ENCODE results near the gene EML4.

The EML4 gene

GRCh38 chr2:42353792-42354429, 184.8 kb downstream of the EML4 start:
- no peak for DNase-seq (ENCODE audit: low read depth)
- H3K4me3 ChIP-seq (ENCODE audit: low read length) = no peak overlapping the region
- TF ChIP-seq, protein P1, sequence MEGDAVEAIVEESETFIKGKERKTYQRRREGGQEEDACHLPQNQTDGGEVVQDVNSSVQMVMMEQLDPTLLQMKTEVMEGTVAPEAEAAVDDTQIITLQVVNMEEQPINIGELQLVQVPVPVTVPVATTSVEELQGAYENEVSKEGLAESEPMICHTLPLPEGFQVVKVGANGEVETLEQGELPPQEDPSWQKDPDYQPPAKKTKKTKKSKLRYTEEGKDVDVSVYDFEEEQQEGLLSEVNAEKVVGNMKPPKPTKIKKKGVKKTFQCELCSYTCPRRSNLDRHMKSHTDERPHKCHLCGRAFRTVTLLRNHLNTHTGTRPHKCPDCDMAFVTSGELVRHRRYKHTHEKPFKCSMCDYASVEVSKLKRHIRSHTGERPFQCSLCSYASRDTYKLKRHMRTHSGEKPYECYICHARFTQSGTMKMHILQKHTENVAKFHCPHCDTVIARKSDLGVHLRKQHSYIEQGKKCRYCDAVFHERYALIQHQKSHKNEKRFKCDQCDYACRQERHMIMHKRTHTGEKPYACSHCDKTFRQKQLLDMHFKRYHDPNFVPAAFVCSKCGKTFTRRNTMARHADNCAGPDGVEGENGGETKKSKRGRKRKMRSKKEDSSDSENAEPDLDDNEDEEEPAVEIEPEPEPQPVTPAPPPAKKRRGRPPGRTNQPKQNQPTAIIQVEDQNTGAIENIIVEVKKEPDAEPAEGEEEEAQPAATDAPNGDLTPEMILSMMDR (conservative IDR thresholded peaks at IDR 0.05; ENCODE audit: low read length) = no peak

- peak overlapping the region; percentile 98 for H3K4me3 ChIP-seq (ENCODE audit: low read length)
- TF ChIP-seq, protein P1 (conservative IDR thresholded peaks at IDR 0.05; ENCODE audit: low read length) = no peak
- peak; percentile 54 for DNase-seq (ENCODE audit: low read depth)
Measured at GRCh38 chr2:42359304-42359964, 190.3 kb downstream of the EML4 start.

DNA sequence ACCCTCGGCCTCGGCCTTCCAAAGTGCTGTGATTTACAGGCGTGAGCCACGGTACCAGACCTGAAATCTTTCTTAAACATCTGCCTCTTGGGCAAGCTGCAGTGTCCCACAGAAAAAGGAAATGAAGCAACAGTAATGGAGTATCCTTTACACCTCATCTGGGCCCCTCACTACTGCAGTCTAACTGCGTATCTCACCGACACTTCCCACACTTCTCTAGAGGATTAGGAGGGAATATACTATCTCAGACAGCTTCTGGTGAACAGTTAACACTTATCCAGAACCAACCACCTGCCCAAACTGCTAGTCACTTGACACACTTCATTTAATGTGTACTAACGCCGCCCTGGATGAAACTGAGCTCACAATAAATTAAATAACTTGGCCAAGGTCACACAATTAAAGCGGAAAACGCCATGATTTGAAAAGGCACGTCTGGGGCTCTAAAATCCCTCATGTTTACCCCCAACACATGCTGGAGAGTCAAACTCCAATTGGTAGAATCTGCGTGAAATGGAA, 190.9 kb downstream of the EML4 start:
- DNase-seq (ENCODE audit: low read depth) = peak; percentile 74
- H3K4me3 ChIP-seq (ENCODE audit: low read length) = peak overlapping the region; percentile 98
- TF ChIP-seq, protein P1 (conservative IDR thresholded peaks at IDR 0.05; ENCODE audit: low read length) = no peak

DNA sequence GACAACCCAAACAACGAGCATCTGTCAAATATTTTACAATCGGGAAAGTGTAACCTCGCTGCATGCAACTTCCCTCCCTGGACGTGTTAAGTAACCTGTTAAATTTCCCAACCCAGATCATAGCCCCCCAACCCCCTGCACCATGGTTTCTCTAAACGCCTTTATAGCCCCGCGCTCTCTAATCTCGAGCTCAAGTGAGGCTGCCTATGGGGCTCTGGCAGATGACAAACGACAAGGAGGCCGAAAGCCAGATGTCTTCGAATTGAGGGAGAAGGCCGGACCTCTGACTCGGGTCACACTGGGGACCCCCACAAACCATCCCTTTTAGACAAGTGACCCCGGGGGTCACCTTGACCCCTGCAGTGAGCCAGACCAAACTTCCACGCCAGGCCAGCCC, 191.3 kb downstream of the EML4 start:
- DNase-seq (ENCODE audit: low read depth) = no peak
- TF ChIP-seq, protein P1 (conservative IDR thresholded peaks at IDR 0.05; ENCODE audit: low read length) = no peak

DNA sequence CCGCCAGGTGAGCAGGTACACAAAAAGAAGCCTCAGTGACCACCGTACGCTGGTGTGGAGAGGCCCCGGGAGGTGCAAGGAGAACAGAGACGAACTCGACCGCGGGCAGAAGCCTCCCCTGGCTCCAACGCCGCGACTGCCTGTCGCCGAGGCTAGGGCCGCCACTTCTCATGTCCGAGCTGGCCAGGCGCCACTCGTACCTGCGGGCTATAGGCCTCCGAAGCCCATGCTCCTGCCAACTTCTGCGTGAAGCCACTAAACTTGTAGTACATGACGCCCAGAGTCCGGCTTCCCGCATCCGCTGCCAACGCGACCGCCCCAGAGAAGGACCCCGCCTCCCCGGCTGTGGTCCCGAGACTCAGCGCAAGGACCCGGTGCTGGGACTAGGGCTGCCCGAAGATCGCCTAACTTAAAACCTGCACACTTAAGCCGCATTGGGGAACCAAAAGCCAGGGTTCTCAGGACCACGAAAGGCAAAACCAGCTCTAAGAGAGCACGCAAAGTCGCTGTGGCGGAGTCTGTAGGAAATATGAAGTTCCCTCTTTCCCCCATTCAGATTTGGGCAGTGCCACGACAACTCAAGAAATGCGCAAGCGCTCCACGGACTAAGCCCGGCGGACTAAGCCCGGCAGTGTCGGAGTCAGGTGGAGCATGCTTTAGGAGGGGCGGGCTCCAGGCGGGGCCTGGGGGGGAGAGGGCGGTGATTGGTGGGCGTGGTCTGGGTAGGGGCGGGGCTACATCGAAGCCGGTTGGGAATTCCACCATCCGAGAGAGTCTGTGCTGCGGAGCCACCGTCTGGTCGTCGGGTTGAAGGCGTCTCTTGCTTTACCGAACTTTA, 192.0 kb downstream of the EML4 start, which contains the start of gene COX7A2L:
Gene COX7A2L (minus strand): TSS at position 328 of the 838 bp plus-strand sequence. CDS start 56 bp downstream, at position 272.
- peak; percentile 96 for DNase-seq (ENCODE audit: low read depth)
- peak within 1 kb of the TSS; percentile 98 for H3K4me3 ChIP-seq (ENCODE audit: low read length)
- TF ChIP-seq, protein P1 (conservative IDR thresholded peaks at IDR 0.05; ENCODE audit: low read length) = peak; percentile 41

More for the DNA sequence above, 191.3 kb downstream of the EML4 start:
- peak overlapping the region; percentile 98 for H3K4me3 ChIP-seq (ENCODE audit: low read length)

GRCh38 chr2:42361728-42362283, 192.7 kb downstream of the EML4 start:
- peak overlapping the region; percentile 43 for H3K4me3 ChIP-seq (ENCODE audit: low read length)
- DNase-seq (ENCODE audit: low read depth) = no peak
- TF ChIP-seq, protein P1 (conservative IDR thresholded peaks at IDR 0.05; ENCODE audit: low read length) = no peak
